ENCODE measurements around the gene SH2D3C.

DNA sequence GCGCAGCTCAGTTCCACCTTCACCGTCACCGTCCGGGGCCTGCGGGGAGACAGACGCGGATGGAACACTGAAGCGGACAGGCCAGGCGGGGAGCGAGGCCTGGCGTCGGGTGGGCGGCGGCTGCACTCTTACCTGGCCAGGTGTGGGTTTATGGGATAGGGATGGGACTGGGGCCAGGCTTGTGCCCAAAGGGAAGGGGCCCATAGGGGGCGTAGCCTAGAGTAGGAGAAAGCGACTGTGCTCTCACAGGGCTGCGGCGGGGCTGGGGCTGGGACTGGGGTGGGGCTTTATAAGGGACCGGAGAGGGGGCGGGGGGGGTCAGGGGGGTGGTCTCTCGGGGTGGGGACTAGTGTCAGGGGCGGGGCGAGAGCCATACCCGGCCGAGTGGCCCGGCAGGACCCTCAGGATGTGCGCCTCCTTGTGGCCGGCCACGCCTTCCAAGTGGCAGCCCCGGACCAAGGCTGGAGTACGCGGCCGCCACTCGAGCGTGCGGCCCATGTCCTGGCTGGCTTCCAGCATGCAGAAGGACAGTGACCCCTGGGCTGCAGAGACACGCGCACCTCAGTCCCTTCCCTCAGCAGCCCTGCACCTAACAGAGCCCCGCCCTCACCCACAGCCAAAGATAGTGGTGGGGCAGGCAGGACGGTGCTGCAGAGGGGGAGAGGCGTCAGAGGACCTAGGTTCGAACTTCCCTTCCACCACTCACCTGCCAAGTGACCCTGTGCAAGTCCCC is 47.0 kb upstream of the SH2D3C start:
- TF ChIP-seq ARNTL (CRISPR knock-in tag; IDR thresholded peaks at IDR 0.05; ENCODE audit: borderline replicate concordance, low read depth) (no peak), ZFP30 (CRISPR knock-in tag; IDR thresholded peaks at IDR 0.05) (no peak)
- TF ChIP-seq, protein P1, sequence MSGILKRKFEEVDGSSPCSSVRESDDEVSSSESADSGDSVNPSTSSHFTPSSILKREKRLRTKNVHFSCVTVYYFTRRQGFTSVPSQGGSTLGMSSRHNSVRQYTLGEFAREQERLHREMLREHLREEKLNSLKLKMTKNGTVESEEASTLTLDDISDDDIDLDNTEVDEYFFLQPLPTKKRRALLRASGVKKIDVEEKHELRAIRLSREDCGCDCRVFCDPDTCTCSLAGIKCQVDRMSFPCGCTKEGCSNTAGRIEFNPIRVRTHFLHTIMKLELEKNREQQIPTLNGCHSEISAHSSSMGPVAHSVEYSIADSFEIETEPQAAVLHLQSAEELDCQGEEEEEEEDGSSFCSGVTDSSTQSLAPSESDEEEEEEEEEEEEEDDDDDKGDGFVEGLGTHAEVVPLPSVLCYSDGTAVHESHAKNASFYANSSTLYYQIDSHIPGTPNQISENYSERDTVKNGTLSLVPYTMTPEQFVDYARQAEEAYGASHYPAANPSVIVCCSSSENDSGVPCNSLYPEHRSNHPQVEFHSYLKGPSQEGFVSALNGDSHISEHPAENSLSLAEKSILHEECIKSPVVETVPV (CRISPR knock-in tag; IDR thresholded peaks at IDR 0.05), result no peak
